Measurements from ENCODE around the gene GPR146.
A peak's percentile ranks its signal among the peaks of the same experiment; 100 is the strongest.

The GPR146 gene

DNA sequence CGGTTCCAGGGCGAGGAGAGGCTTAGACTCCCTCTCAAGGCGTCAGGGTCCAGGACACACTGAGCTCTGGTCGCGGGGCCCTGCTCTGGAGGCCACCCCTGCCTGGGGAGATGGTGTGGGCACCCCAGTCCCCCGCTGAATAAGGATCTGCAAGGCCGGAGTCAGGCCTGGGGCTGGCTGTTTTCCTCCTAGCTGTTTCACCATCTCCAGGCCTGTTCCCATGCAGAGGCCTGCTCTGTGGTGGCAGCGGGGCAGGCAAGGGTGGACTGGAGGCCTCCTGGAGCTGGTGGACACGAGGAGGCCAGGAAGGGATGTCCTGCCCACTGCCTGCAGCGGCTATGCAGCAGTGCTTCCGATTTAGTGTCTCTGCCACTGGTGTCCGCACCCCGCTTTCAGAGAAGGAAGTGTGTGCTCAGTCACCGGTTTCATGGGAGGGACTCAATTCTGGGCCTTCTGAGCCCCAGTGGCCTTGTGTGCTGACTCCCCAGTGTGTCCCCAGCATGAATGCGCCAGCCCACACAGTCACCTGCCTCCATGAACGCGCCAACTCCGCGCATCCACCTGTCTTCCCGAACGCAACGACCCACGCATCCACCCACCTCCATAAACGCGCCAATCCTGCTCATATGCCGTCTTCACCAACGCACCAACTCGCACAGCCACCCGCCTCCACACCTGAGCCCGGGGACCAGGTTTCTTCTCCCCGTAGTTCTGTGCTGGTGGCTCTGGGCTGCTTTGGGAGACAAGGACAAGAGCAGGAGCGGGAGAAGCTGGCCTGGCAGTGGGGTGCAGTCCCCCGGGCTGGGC, 14.5 kb upstream of the GPR146 start:
- no peak overlapping the region for H3K4me2 ChIP-seq (ENCODE audit: insufficient read depth, low read length, poor library complexity, severe bottlenecking)
- peaks cover 0 to 1% of the 10 kb centered on the region in 2 donors for H3K9me3 ChIP-seq (replicated peaks in 1 of 2; ENCODE audit: control insufficient read depth in 2 of 2, insufficient read depth in 1 of 2, low read depth in 1 of 2, low read length in 2 of 2)
- WGBS, 2 donors (ENCODE audit: extremely low coverage in 2 of 2, insufficient read length in 2 of 2, insufficient replicate concordance in 1 of 2) = 100% methylated on average over 3 to 6 of the region's 33 CpGs
- H4K91ac ChIP-seq (ENCODE audit: low read depth, low read length, poor library complexity) = peak overlapping the region; percentile 39
- no peak overlapping the region for H2BK120ac ChIP-seq (ENCODE audit: low read depth, low read length)
- H3K27ac ChIP-seq (replicated peaks; ENCODE audit: low read length) = peak overlapping the region; percentile 28
- peak overlapping the region; percentile 85 for H3K9ac ChIP-seq (ENCODE audit: low read depth, low read length, poor library complexity)
- DNase-seq (ENCODE audit: low spot score) = no peak
- peak overlapping the region; percentile 85 for H3K23ac ChIP-seq (ENCODE audit: low read depth, low read length, poor library complexity)
- peak overlapping the region; percentile 63 for H3K14ac ChIP-seq (ENCODE audit: low read length)
- peaks cover 17 to 23% of the 10 kb centered on the region in 2 donors for H3K36me3 ChIP-seq (replicated peaks in 1 of 2; ENCODE audit: control insufficient read depth in 2 of 2, insufficient read depth in 2 of 2, low read length in 2 of 2)
- no peak overlapping the region for H2AFZ ChIP-seq (ENCODE audit: low read length)
- no peak overlapping the region for H3K4me3 ChIP-seq (ENCODE audit: low read length in 2 of 2)
- peak overlapping the region; percentile 83 for H2BK5ac ChIP-seq (ENCODE audit: low read length)
- H2BK15ac ChIP-seq (ENCODE audit: low read length) = peak overlapping the region; percentile 87
- H2BK12ac ChIP-seq (ENCODE audit: low read length) = peak overlapping the region; percentile 24
- H2AK5ac ChIP-seq (ENCODE audit: low read depth, low read length) = peak overlapping the region; percentile 100
- H3K18ac ChIP-seq (ENCODE audit: low read length) = peak overlapping the region; percentile 74
- H3K4me1 ChIP-seq (ENCODE audit: control insufficient read depth in 2 of 2, insufficient read depth in 1 of 2, low read depth in 1 of 2, low read length in 2 of 2) = peaks cover 12 to 13% of the 10 kb centered on the region in 2 donors
- H3K27me3 ChIP-seq (ENCODE audit: control insufficient read depth in 3 of 3, insufficient read depth in 3 of 3, low read depth in 1 of 3, low read length in 3 of 3) = no peaks in the 10 kb centered on the region
- H3K4ac ChIP-seq (ENCODE audit: low read length) = peak overlapping the region; percentile 17
- no peak overlapping the region for H4K8ac ChIP-seq (ENCODE audit: low read depth, low read length)
- peaks cover 21% of the 10 kb centered on the region for H3K79me1 ChIP-seq (ENCODE audit: low read depth, low read length)

DNA sequence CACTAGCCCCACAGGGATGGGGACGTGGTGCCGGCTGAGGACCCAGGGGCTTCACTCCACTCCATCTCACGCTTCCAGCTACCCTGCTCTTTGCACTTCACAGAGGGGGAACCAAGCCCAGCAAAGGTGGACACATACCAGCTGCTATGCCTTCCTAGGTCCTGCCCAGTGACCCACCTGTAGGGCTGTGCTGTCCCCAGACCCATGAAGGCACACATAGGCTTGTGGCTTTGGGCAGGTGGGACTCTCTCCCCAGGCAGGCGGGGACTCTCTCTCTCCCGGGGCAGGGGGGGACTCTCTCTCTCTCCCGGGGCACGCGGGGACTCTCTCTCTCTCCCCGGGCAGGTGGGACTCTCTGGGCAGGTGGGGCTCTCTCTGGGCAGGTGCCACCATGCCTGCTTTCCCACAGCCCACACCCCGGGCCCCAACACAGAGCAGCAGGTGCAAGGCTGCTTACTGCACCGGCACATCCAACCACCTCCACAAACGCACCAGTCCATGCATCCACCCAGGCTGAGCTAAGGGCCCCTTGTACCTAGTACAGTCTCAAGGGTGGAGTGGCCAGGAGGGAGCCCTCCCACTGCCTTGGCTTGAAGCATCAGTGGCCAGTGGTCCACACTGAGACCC, 13.8 kb upstream of the GPR146 start:
- Histone ChIP-seq H3K9me3 (replicated peaks in 1 of 2; ENCODE audit: control insufficient read depth in 2 of 2, insufficient read depth in 1 of 2, low read depth in 1 of 2, low read length in 2 of 2) (peaks cover 7 to 8% of the 10 kb centered on the region in 2 donors), H2BK5ac (ENCODE audit: low read length) (no peak overlapping the region), H3K23ac (ENCODE audit: low read depth, low read length, poor library complexity) (peak overlapping the region; percentile 60), H3K4me1 (ENCODE audit: control insufficient read depth in 2 of 2, insufficient read depth in 1 of 2, low read depth in 1 of 2, low read length in 2 of 2) (peaks cover 12 to 13% of the 10 kb centered on the region in 2 donors), H3K9ac (ENCODE audit: low read depth, low read length, poor library complexity) (peak overlapping the region; percentile 17), H4K8ac (ENCODE audit: low read depth, low read length) (no peak overlapping the region), H2BK12ac (ENCODE audit: low read length) (peak overlapping the region; percentile 24), H2BK15ac (ENCODE audit: low read length) (peak overlapping the region; percentile 87), H3K36me3 (replicated peaks in 1 of 2; ENCODE audit: control insufficient read depth in 2 of 2, insufficient read depth in 2 of 2, low read length in 2 of 2) (peaks cover 16 to 18% of the 10 kb centered on the region in 2 donors), H3K14ac (ENCODE audit: low read length) (peak overlapping the region; percentile 71), H3K4me3 (ENCODE audit: low read length in 2 of 2) (no peak overlapping the region), H2AFZ (ENCODE audit: low read length) (no peak overlapping the region), H3K27ac (replicated peaks; ENCODE audit: low read length) (no peak overlapping the region), H3K4ac (ENCODE audit: low read length) (peak overlapping the region; percentile 10), H4K91ac (ENCODE audit: low read depth, low read length, poor library complexity) (no peak overlapping the region), H3K4me2 (ENCODE audit: insufficient read depth, low read length, poor library complexity, severe bottlenecking) (no peak overlapping the region), H2AK5ac (ENCODE audit: low read depth, low read length) (peak overlapping the region; percentile 100), H3K79me1 (ENCODE audit: low read depth, low read length) (peaks cover 18% of the 10 kb centered on the region), H3K27me3 (ENCODE audit: control insufficient read depth in 3 of 3, insufficient read depth in 3 of 3, low read depth in 1 of 3, low read length in 3 of 3) (no peaks in the 10 kb centered on the region), H2BK120ac (ENCODE audit: low read depth, low read length) (peak overlapping the region; percentile 72), H3K18ac (ENCODE audit: low read length) (peak overlapping the region; percentile 76)
- DNase-seq (ENCODE audit: low spot score) = no peak
- no CpG with 5 or more reads among the region's 12 CpGs for WGBS, 2 donors (ENCODE audit: extremely low coverage in 2 of 2, insufficient read length in 2 of 2, insufficient replicate concordance in 1 of 2)

DNA sequence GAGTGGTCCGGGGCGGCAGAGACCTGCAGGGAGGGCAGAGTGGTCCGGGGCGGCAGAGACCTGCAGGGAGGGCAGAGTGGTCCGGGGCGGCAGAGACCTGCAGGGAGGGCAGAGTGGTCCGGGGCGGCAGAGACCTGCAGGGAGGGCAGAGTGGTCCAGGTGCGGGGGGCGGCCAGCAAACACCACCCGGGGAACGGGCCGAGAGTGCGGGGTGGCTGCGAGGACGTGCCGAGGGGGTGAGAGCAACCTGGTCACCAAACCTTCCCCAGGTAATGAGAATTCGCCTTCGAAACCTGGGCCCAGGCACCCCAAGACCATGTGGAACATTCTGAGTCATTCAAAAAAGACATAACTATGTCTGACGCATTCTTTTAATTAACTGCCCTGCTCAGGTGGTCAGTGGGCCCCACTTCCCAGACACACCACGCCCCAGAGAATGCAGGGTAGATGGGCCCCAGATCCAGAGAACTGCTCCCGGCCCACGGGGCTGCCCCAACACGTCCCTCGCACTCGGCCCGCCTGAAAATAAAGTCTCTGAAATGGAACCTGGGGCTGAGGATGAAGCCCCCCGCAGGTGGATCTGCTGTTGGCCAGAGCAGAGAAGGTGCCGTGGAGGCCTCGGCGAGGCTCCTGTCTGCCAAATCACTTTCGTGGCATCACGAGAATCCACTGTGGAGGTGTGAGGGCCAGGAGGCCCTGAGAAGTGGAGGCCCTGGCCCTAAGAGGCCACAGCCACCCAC, 12.5 kb upstream of the GPR146 start:
- H3K27ac ChIP-seq (replicated peaks; ENCODE audit: low read length) = no peak overlapping the region
- H2BK15ac ChIP-seq (ENCODE audit: low read length) = no peak overlapping the region
- no peak overlapping the region for H2BK120ac ChIP-seq (ENCODE audit: low read depth, low read length)
- no peak overlapping the region for H3K4ac ChIP-seq (ENCODE audit: low read length)
- peaks cover 2 to 9% of the 10 kb centered on the region in 2 donors for H3K36me3 ChIP-seq (replicated peaks in 1 of 2; ENCODE audit: control insufficient read depth in 2 of 2, insufficient read depth in 2 of 2, low read length in 2 of 2)
- H3K9ac ChIP-seq (ENCODE audit: low read depth, low read length, poor library complexity) = no peak overlapping the region
- H3K18ac ChIP-seq (ENCODE audit: low read length) = peak overlapping the region; percentile 57
- no CpG with 5 or more reads among the region's 33 CpGs for WGBS, 2 donors (ENCODE audit: extremely low coverage in 2 of 2, insufficient read length in 2 of 2, insufficient replicate concordance in 1 of 2)
- H3K14ac ChIP-seq (ENCODE audit: low read length) = no peak overlapping the region
- no peak overlapping the region for H2AFZ ChIP-seq (ENCODE audit: low read length)
- H4K91ac ChIP-seq (ENCODE audit: low read depth, low read length, poor library complexity) = no peak overlapping the region
- H4K8ac ChIP-seq (ENCODE audit: low read depth, low read length) = no peak overlapping the region
- H2BK12ac ChIP-seq (ENCODE audit: low read length) = no peak overlapping the region
- DNase-seq (ENCODE audit: low spot score) = no peak
- H3K79me1 ChIP-seq (ENCODE audit: low read depth, low read length) = peaks cover 10% of the 10 kb centered on the region
- H3K27me3 ChIP-seq (ENCODE audit: control insufficient read depth in 3 of 3, insufficient read depth in 3 of 3, low read depth in 1 of 3, low read length in 3 of 3) = no peaks in the 10 kb centered on the region
- peaks cover 12 to 13% of the 10 kb centered on the region in 2 donors for H3K4me1 ChIP-seq (ENCODE audit: control insufficient read depth in 2 of 2, insufficient read depth in 1 of 2, low read depth in 1 of 2, low read length in 2 of 2)
- no peak overlapping the region for H2BK5ac ChIP-seq (ENCODE audit: low read length)
- peaks cover 14 to 16% of the 10 kb centered on the region in 2 donors for H3K9me3 ChIP-seq (replicated peaks in 1 of 2; ENCODE audit: control insufficient read depth in 2 of 2, insufficient read depth in 1 of 2, low read depth in 1 of 2, low read length in 2 of 2)
- no peak overlapping the region for H2AK5ac ChIP-seq (ENCODE audit: low read depth, low read length)
- no peak overlapping the region for H3K4me3 ChIP-seq (ENCODE audit: low read length in 2 of 2)
- H3K4me2 ChIP-seq (ENCODE audit: insufficient read depth, low read length, poor library complexity, severe bottlenecking) = no peak overlapping the region
- no peak overlapping the region for H3K23ac ChIP-seq (ENCODE audit: low read depth, low read length, poor library complexity)
